Breast epithelium (tissue), 3 donors: Measurements from ENCODE around the gene FRMPD4.

Experiments used
- CTCF ChIP-seq, 3 donors: fragments of 450-650 bp; IDR thresholded peaks; one replicate each; pipeline ENCODE4 v1.5.1; 2016 to 2017; ENCODE audit warnings: antibody characterized with exemption in 3 of 3, mild to moderate bottlenecking in 3 of 3, moderate library complexity in 3 of 3
- POLR2A ChIP-seq: fragments of 450-650 bp; IDR thresholded peaks from one replicate; pipeline ENCODE4 v1.6.1; 2016; ENCODE audit warnings: antibody characterized with exemption, mild to moderate bottlenecking, moderate library complexity
- POLR2AphosphoS5 ChIP-seq, 3 donors: sonication (generic); formaldehyde crosslinking; IDR thresholded peaks; one replicate each; pipeline ENCODE4 v1.6.1; 2017; ENCODE audit warnings: antibody characterized with exemption in 3 of 3

DNA sequence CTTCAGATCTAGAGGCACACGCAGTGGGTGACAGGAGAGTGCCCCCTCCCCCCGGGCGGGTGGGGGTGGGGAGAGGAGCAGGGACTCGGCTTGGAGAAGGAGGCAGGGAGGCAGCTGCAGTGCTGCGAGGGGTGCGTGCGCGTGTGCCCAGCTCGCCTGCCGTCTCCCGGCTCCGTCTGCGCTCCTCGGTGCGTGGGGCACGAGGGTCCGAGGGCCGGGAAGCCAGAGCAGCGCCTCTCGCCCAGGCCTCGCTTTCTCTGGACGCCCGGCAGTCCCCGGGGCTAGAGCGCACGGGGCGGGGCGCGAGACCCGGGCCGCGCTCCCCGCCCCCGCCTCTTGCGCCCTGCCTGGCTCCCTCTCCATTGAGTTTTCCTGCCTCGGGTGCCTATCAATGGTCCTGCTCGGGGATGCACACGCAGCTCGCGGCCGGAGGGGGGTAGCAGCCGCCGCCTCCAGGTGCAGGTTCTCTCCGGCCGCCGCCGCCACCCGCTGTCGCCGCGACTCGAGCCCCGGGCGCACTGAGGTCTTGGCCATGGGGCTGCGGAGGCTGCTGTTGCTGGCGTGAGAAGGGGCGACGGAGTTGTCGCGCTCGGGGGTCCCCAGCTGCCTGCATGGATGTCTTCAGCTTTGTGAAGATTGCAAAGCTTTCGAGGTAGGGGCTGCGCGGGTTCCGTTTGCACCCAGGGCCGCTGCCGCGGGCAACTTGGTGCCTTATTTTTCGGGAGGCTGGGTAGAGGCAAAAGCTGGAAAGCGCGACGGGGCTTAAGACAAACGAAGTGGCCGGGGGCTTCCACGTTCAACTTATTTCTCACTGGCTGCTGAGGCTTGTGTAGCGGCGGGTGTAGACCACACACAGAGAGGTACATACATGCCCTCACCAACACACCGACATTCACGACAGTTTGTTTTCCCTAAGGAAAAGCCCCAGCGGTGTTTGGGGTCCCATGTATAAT lies at the start of gene FRMPD4:
- TF ChIP-seq POLR2A (no peak), CTCF (IDR thresholded peaks at IDR 0.05) (no peak), POLR2AphosphoS5 (IDR thresholded peaks at IDR 0.05) (no peak)
